ENCODE results near the gene ERC2.

The ERC2 gene

DNA sequence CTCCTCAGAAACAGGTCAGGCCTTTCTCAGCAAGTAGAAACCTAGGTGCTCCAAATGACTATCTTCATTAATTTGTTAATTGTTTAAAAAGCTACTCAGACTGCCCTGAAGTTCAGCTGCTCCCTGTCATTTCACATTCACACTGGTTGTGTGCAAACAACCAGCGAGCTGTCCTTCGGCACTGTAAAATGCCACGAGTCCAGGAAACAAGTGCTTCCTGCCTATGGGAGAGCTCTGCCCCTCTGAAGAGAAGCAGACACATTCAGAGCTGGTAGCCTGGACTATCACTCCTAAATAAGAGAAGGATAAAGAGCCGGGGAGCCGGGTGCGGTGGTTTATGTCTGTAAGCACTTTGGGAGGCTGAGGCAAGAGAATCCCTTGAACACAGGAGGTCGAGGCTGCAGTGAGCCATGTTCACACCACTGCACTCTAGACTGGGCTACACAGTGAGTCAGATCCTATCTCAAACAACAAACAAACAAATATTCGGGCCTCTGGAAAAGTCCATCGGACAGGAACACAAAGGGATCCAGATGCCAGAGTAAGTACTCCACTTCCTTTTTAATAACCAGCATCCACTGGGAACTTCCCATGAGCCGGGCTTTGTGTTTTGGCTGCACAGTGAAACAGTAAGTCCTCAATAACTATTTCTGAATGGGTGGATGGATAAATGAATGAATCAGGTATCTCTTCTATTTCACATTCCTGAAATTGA is 866.7 kb downstream of the ERC2 start:
- DNase-seq = no peak

DNA sequence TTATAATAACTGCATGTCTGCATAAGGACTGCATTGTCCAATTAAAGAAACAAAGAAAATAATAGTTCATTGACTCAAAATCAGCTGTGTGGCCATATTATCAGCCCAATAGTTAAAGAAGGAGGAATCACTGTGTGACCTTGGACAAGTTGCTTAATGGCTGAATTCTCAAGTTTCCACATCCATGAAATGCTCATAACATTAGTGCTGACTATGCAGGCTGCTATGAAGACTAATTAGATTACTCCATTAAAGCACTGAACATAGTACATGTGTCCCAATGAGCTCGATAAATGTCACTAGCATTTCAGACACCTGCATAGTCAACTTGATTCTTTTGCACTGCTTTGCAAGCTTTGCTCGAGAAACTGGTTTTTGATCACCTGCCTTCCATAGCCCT is 870.0 kb downstream of the ERC2 start:
- no peak for DNase-seq

DNA sequence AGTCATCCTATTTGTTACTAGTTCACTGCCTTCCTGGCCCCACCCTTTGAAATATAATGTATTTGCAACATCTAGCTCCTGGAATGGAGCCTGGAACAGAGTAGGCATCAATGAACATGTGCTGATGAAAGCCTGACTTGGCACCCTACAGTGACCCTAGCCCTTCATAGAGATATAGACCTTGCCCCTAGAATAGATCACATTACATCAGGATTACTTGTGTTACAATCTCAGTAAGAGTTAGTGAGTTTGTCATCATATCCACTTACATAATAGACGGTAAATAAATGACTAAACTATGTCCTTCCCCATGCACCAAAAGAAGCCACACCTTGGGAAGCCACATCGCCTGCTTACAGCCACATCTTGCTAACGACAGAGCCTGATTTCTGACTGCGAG is 870.6 kb downstream of the ERC2 start:
- no peak for DNase-seq

GRCh38 chr3:55596212-55596611 is 872.1 kb downstream of the ERC2 start:
- DNase-seq = no peak

GRCh38 chr3:55595420-55595819 is 872.8 kb downstream of the ERC2 start:
- no peak for DNase-seq

DNA sequence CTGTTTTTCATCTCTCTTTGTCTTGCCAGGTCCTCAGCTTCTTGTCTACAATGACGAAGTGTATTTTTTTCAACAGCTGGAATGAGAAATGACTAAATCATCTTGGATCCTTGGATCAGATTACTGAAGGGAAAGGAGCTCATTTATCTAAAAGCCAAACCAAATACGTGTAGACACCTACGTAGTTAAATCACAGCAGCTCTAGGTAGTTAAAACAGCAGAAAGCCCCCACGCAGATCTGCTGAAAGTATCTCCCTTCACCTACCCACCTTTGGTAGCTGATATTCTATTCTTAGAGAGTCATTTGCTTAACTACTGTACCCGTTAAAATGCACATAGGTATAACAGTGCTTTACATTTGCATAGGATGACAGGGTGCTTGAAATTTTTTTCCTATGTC is 875.7 kb downstream of the ERC2 start:
- no peak for DNase-seq

DNA sequence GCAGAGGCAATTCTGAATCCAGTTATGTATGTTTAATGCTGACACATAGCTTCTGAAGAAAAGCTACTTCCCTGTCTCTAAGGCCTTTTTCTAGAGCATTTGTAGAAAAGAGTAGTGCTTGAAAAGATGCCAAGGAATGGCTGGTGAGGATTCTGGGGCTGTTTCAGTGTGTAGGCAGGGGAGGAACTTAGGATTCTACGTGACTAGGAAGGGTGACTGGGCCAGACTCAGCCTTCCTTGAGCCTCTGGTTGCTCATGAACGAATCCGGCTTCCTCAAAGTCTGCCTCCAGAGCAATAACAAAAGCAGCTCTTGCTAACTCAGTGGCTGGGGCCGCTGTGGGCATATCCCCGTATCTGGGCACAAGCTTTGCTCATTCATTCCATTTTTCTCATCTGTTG is 876.4 kb downstream of the ERC2 start:
- DNase-seq = no peak

GRCh38 chr3:55588146-55588765 is 880.0 kb downstream of the ERC2 start:
- DNase-seq = no peak

- DNase-seq = no peak
These were observed 882.4 kb downstream of the ERC2 start for GRCh38 chr3:55585856-55586255.

DNA sequence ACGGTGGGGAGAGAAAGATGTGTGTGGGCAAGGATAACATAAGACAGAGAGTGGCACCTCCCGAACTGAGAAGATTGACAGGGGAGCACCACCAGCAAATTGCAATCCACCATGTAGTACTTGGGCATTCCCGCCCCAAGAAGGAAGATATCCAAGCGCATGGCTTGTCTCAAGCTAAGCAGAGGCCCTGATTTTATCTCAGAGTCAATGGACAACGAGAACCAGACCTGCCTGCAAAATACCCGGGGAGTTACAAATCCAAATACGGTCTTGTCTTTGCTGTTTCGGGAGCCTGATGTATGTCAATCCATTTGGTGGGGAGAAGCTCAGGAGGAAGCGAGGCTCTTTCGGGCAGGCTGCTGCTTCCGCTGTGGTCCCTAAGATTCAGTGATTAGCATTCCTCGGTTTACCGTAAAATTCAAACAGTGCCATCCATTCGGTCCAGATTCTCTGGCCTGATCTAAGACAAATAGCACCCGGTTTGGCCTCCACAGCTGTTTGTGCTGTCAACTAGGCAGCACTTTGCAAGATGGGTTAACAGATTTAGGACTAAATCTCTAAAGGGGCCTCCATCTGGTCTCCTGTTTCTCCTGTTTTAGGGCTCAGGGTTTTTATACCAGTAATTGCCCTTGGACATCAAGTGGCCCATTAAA is 883.4 kb downstream of the ERC2 start:
- no peak for DNase-seq

DNA sequence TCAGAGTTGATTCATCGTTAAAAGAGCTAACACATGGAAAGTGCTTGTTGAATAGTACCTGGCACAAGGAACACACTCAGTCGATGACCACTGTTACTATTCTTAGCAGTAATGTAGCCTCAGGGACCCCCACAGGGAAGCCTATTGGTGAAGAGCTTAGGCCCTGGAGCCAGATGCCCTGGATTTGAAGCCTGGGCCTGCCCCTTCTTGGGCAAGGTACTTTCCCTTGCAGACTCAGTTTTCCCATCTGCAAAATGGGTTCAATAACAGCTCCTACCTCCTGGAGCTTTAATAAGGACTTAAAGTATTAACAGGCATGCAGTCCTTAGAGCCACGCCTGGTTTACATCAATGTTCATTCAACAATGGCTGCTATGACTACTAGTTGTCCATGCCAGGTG is 884.2 kb downstream of the ERC2 start:
- DNase-seq = no peak

DNA sequence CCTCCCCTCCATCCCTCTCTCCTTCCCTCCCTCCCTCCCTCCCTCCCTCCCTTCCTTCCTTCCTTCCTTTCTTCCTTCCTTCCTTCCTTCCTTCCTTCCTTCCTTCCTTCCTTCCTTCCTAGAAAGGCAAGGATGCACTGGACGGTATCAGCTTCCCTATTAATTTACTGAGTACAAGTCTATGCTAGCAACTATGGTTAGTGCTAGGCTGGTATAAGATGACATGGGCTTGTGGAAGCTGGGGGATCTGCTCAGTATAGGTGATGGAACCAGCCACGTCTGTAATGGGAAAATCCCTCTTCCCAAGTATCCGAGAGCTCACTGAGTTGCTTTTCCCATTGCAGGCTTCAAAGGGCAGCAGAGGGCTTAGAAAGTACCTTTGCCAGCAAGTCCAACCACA is 884.8 kb downstream of the ERC2 start:
- DNase-seq = no peak

GRCh38 chr3:55579496-55579895 is 888.8 kb downstream of the ERC2 start:
- DNase-seq = no peak

DNA sequence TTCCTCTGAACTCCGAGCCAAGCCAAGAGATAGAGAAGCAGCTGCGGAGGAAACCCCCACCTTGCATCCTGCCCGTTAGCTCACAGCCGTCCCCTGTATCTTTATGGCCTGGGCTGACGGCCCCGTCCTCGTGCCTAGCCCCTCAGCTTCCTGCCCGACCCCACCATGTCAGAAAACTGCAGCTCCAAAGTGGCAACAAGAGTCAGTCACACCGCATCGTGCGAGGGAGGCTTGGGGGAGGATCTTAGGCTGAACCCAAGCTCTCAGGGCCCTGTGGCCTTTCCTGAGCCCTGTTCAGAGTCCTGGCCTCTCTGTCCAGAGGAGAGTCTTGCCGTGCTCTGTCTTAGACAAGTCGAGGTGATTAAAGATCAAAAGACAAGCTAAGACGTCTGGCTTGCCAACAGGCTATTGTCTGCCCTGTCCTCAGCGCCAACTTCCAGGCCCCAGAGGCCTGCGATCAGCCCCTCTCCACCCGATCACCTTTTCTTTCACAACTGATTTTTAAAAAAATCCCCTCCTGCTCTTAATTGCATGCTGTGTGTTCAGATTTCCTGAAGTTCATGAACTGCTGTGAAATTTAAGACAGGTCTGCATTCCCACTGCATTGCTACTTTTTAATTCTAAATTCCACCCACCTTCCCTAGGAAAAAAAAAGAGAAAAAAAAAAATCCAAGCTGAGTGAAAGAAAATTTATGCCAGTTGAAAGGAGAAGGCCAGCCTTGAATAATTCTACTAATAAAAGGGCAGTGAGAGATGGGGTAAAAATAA is 891.5 kb downstream of the ERC2 start:
- DNase-seq = no peak

- DNase-seq = no peak
These were observed 893.6 kb downstream of the ERC2 start for GRCh38 chr3:55574671-55575070.

DNA sequence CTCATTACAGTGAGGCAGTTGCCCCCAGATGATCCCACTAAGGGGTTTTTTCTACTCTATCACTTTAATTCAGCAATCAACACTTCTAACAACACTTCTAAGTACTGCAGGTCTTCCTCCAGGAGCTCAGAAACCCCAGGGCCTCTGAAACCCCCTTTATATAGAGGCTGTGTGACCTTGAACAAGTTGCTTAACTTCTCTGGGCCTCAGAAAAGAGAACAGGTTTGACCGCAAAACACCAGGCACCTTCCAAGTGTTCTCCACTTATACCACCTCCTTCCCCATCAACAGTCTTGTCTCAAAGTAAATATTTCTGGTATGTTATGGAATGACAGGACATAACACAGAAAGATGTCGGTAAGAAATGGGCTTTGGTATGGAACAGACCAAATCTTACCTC is 895.5 kb downstream of the ERC2 start:
- DNase-seq = no peak

- no peak for DNase-seq
These were observed 896.4 kb downstream of the ERC2 start for GRCh38 chr3:55571913-55572312.

GRCh38 chr3:55571216-55571813 is 897.0 kb downstream of the ERC2 start:
- no peak for DNase-seq

DNA sequence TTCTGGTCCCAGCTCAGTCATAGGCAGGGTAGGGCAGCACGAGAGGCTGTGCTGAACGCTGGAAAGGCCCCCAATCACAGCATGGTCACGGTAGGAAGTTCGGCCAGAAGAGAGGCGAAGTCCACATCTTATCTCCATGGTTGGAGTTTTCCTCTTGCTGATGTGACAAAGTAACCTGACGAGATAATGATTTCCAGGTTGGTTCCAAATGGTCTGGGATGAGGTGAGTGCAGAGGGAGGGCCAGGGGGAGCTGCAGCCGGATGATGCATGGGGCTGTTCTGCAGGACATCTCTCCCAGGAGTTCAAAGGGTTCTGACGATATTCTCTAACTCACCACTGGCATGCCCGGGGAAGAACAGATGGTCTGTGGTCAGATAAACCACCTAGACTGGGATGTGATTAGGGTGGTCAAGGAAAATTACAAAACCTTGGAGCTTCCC is 898.0 kb downstream of the ERC2 start:
- DNase-seq = no peak

GRCh38 chr3:55569033-55569599 is 899.2 kb downstream of the ERC2 start:
- no peak for DNase-seq

- no peak for DNase-seq
These were observed 900.7 kb downstream of the ERC2 start for GRCh38 chr3:55567615-55568014.

GRCh38 chr3:55567121-55567520 is 901.1 kb downstream of the ERC2 start:
- no peak for DNase-seq

DNA sequence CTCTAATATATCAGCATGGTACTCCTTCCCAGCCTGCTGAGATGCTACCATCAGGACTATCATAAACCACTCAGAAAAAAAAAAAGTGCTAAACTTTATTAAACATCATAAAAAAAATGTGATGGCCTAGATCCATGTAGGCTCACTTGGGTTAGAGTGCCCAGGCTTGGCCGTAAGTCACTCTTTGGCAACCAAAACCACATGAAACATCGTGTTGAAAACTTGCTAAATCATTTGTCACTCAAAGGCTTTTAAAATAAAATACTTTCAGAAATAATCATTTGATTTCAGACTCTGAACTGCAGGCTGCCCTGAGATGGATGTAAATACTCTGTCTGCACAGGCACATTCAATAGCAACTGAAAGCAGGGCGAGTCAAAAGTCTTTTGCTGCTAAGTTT is 902.7 kb downstream of the ERC2 start:
- no peak for DNase-seq
